Stimulated activated CD4-positive, alpha-beta T cell treated with anti-CD3 and anti-CD28 coated beads, TNF-alpha, amount 100 ng/mL, for 1 hour (primary cell): ENCODE data around the gene EEF1AKMT3.

Experiments used
- DNase-seq, 3 donors: peaks; one replicate each; pipeline ENCODE4 v3.0.0-alpha.2; 2020; ENCODE audit warnings: low read depth in 3 of 3, low spot score in 1 of 3

EEF1AKMT3 gene

GRCh38 chr12:57772429-57773322 lies at the start of gene EEF1AKMT3:
EEF1AKMT3 (plus strand) TSS chr12:57772614; CDS start chr12:57772725, 111 bp downstream.
- DNase-seq = no peak

- DNase-seq = no peak
These were observed 49.4 kb upstream of the EEF1AKMT3 start for GRCh38 chr12:57722716-57723629.

- no peak for DNase-seq
These were observed 48.8 kb upstream of the EEF1AKMT3 start for GRCh38 chr12:57723630-57723962.

GRCh38 chr12:57724003-57724935 lies 48.1 kb upstream of the EEF1AKMT3 start:
- DNase-seq = no peak

- DNase-seq = no peak
These were observed 47.3 kb upstream of the EEF1AKMT3 start for GRCh38 chr12:57724936-57725740.

GRCh38 chr12:57725851-57726150 lies 46.6 kb upstream of the EEF1AKMT3 start:
- DNase-seq = no peak

GRCh38 chr12:57726151-57726883 lies 46.1 kb upstream of the EEF1AKMT3 start:
- DNase-seq = no peak

GRCh38 chr12:57726884-57727757 lies 45.3 kb upstream of the EEF1AKMT3 start:
- DNase-seq = no peak

GRCh38 chr12:57727758-57728395 lies 44.5 kb upstream of the EEF1AKMT3 start:
- no peak for DNase-seq

GRCh38 chr12:57729321-57729844 lies 43.0 kb upstream of the EEF1AKMT3 start:
- DNase-seq = no peak

GRCh38 chr12:57730336-57731067 lies 41.9 kb upstream of the EEF1AKMT3 start:
- DNase-seq = no peak

- no peak for DNase-seq
These were observed 40.9 kb upstream of the EEF1AKMT3 start for GRCh38 chr12:57731411-57732080.

GRCh38 chr12:57732270-57732669 lies 40.1 kb upstream of the EEF1AKMT3 start:
- DNase-seq = no peak

GRCh38 chr12:57732726-57733593 lies 39.5 kb upstream of the EEF1AKMT3 start:
- DNase-seq = no peak

- no peak for DNase-seq
These were observed 38.5 kb upstream of the EEF1AKMT3 start for GRCh38 chr12:57733928-57734327.

GRCh38 chr12:57734591-57734990 lies 37.8 kb upstream of the EEF1AKMT3 start:
- DNase-seq = no peak
